H7 (cell line): ENCODE measurements around the gene TMEM208. TPM values are rescaled to one million over a fixed set of nuclear protein-coding genes. Genes with fewer than 3 reads are reported as not detected.

ENCODE experiments used
- DNase-seq: peaks from one replicate; pipeline ENCODE4 v3.0.0; 2012
- H3K27me3 ChIP-seq: 2 replicates; pipeline ENCODE4 v1.6.0; 2011; ENCODE audit warnings: mild to moderate bottlenecking, low read length; ENCODE audit not compliant: control insufficient read depth, insufficient read depth
- H3K36me3 ChIP-seq: replicated peaks from 2 replicates; pipeline ENCODE4 v1.5.1; 2011; ENCODE audit warnings: low read length; ENCODE audit not compliant: control insufficient read depth, insufficient read depth
- H3K4me3 ChIP-seq: 2 replicates; pipeline ENCODE4 v1.5.1; 2011; ENCODE audit warnings: low read depth, mild to moderate bottlenecking, control low read depth, low read length, moderate library complexity; ENCODE audit not compliant: insufficient read depth
- total RNA-seq: library from RNA; depleted of rRNA; stranded (reverse); fragments of >200 nt; shearing (Covaris generic); gene quantifications from 2 replicates; pipeline ENCODE4 v1.2.3, GENCODE V29; 2014

The TMEM208 gene
- total RNA-seq, 1 experiment from 2014 or later, result 27.3 TPM

GRCh38 chr16:67209565-67209964 lies 17.4 kb upstream of the TMEM208 start:
- Histone ChIP-seq H3K36me3 (no peaks in the 10 kb centered on the region), H3K27me3 (no peaks in the 10 kb centered on the region; the same call in 1 of the 2 replicates), H3K4me3 (no peak overlapping the region)
- DNase-seq, result no peak

DNA sequence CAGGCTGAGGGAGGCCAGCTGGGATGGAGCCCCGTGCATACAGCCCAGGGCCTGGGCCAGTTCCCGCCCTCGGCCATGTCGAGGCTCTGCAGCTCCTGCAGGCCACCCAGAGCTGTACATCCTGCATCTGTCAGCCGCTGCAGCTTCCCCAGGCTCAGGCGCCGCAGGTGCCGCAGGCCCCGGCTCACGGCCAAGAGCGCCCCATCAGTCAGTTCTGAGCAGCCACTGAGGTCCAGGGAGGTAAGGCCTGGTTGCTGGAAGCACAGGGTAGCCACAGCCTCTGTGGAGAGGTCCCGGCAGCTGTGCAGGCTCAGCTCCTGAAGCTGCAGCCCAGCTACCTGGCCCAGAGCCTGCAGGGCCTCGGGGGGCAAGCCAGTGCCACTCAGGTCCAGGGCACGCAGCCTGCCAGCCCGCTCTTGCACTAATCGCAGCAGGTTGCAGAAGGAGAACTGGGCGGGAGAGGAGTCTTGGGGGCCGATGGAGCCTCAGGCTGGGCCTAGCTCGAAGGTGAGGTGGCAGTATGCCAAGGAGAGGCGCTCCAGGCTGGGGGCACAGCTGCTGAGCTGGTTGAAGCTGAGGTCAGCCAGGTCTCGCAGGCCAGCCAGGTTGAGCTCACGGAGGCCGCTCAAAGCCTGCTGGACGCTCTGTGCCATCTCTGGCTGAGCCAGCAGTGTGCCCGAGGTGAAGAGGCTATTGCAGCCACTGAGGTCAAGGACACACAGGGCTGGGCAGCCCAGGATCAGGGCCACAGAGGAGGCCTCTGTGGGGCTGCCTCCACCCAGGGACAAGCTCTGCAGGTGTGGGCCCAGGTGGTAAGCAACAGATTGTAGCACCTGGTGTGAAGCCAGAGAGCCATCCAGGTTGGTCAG lies 16.6 kb upstream of the TMEM208 start:
- H3K36me3 ChIP-seq, result no peaks in the 10 kb centered on the region
- DNase-seq, result peak; percentile 73
- no peaks in the 10 kb centered on the region; the same call in 1 of the 2 replicates for H3K27me3 ChIP-seq
- H3K4me3 ChIP-seq, result no peak overlapping the region

GRCh38 chr16:67211674-67212073 lies 15.3 kb upstream of the TMEM208 start:
- Histone ChIP-seq H3K36me3 (no peaks in the 10 kb centered on the region), H3K27me3 (no peaks in the 10 kb centered on the region; the same call in 1 of the 2 replicates), H3K4me3 (no peak overlapping the region)
- DNase-seq, result no peak

DNA sequence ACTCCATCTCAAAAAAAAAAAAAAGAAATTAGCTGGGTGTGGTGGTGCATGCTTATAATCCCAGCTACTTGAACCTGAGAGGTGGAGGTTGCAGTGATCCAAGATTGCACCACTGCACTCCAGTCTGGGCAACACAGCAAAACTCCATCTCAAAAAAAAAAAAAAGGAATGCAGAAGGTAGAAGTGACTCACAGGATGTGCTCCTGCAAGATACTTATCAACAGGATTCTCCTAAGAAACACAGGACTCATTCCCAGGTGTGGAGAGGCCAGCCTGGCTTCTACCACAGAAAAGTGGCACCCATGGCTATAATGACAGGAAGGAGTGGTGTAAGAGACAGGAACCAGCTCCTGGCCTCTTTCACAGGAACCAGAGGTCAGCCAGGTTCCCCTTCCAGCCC lies 14.2 kb upstream of the TMEM208 start:
- no peaks in the 10 kb centered on the region for H3K36me3 ChIP-seq
- no peaks in the 10 kb centered on the region; the same call in 1 of the 2 replicates for H3K27me3 ChIP-seq

GRCh38 chr16:67213197-67214019 lies 13.5 kb upstream of the TMEM208 start:
- DNase-seq, result no peak

More for the DNA sequence above, 14.2 kb upstream of the TMEM208 start:
- no peak for DNase-seq
- no peak overlapping the region for H3K4me3 ChIP-seq

GRCh38 chr16:67215706-67216105 lies 11.2 kb upstream of the TMEM208 start:
- H3K4me3 ChIP-seq, result no peak overlapping the region
- H3K36me3 ChIP-seq, result no peaks in the 10 kb centered on the region
- no peaks in the 10 kb centered on the region; the same call in 1 of the 2 replicates for H3K27me3 ChIP-seq
- DNase-seq, result peak; percentile 74

More at GRCh38 chr16:67213197-67214019, 13.5 kb upstream of the TMEM208 start:
- Histone ChIP-seq H3K36me3 (no peaks in the 10 kb centered on the region), H3K4me3 (no peak overlapping the region), H3K27me3 (no peaks in the 10 kb centered on the region; the same call in 1 of the 2 replicates)

GRCh38 chr16:67216612-67217490 lies 10.1 kb upstream of the TMEM208 start:
- Histone ChIP-seq H3K36me3 (no peaks in the 10 kb centered on the region), H3K4me3 (no peak overlapping the region), H3K27me3 (no peaks in the 10 kb centered on the region; the same call in 1 of the 2 replicates)
- DNase-seq, result no peak

DNA sequence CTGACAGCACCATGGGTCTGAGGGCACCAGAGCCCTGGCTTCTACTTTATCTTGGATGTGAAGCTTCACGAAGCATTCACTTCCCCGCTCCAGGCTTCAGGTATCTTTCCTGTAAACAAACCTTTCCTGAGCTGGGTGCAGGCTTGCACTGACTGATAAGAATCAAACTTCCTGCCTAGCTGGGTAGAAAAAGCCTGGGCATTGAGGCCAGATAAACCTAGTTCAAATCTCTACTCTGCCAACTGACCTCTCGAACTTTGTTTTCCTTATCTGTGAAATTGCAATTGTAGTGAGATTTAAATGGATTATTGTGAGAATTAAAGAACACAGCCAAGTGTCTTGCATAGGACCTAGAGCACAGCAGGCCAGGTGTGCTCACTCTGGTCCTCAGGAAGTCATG lies 2.9 kb upstream of the TMEM208 start:
- peaks cover 6% of the 10 kb centered on the region for H3K36me3 ChIP-seq
- DNase-seq, result no peak
- no peak overlapping the region for H3K4me3 ChIP-seq
- no peaks in the 10 kb centered on the region for H3K27me3 ChIP-seq

GRCh38 chr16:67226295-67226803 lies 581 bp upstream of the TMEM208 start:
- H3K36me3 ChIP-seq, result peaks cover 24% of the 10 kb centered on the region
- DNase-seq, result no peak
- H3K27me3 ChIP-seq, result no peaks in the 10 kb centered on the region
- H3K4me3 ChIP-seq, result peak overlapping the region; percentile 87

- H3K36me3 ChIP-seq, result peaks cover 28% of the 10 kb centered on the region
- peak overlapping the region; percentile 87 for H3K4me3 ChIP-seq
- no peak for DNase-seq
- no peaks in the 10 kb centered on the region for H3K27me3 ChIP-seq
Observed at GRCh38 chr16:67227567-67227921, 614 bp downstream of the TMEM208 start.

- no peak for DNase-seq
- Histone ChIP-seq H3K36me3 (peaks cover 28% of the 10 kb centered on the region), H3K4me3 (peak overlapping the region; percentile 87; the same call in 1 of the 2 replicates), H3K27me3 (no peaks in the 10 kb centered on the region)
Observed at GRCh38 chr16:67228034-67228785, 1.3 kb downstream of the TMEM208 start.

DNA sequence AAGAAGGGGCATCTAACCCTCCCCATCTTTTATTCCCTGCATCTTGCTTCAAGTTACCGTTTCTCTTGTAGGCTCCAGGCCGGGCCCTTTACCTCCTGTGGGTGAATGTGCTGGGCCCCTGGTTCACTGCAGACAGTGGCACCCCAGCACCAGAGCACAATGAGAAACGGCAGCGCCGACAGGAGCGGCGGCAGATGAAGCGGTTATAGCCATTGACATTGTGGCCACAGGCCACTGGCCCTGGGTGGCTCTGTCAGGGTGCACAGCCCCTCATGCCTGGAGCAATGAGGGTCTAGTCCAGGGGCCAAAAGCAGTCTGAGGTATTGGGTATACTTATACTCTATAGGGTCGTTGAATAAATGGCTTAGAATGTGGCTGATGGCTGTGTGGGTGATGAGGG lies 2.0 kb downstream of the TMEM208 start:
- DNase-seq, result no peak
- H3K27me3 ChIP-seq, result no peaks in the 10 kb centered on the region
- peaks cover 30% of the 10 kb centered on the region for H3K36me3 ChIP-seq
- no peak overlapping the region for H3K4me3 ChIP-seq
